OCI-LY1 (cell line): ENCODE results near the gene ULBP2.
"Not testable (repeated sequence)": the region's sequence is repeated elsewhere in the genome, so short reads cannot be mapped to it uniquely, and the experiment has no call there.

Source experiments
- H2AFZ ChIP-seq: fragments of 200-600 bp; sonication (generic), shearing (Covaris generic); 2 replicates; pipeline ENCODE4 v1.6.0; 2014; ENCODE audit warnings: antibody characterized with exemption, mild to moderate bottlenecking, low read length
- H3F3A ChIP-seq: fragments of 200-600 bp; sonication (generic), shearing (Covaris generic); 2 replicates; pipeline ENCODE4 v1.6.0; 2014; ENCODE audit warnings: mild to moderate bottlenecking, antibody characterized with exemption, low read length, moderate library complexity; ENCODE audit not compliant: insufficient read depth
- H3K27ac ChIP-seq: fragments of 200-600 bp; sonication (generic); 2 replicates; pipeline ENCODE4 v1.5.1; 2014; ENCODE audit warnings: low read length, mixed run types, mild to moderate bottlenecking, low read depth; ENCODE audit not compliant: poor library complexity, severe bottlenecking
- H3K27me3 ChIP-seq: fragments of 200-600 bp; sonication (generic); 2 replicates; pipeline ENCODE4 v1.6.0; 2014; ENCODE audit warnings: antibody characterized with exemption, mild to moderate bottlenecking, low read length, moderate library complexity; ENCODE audit not compliant: insufficient read depth
- H3K36me3 ChIP-seq: fragments of 200-600 bp; sonication (generic); 2 replicates; pipeline ENCODE4 v1.6.1; 2014; ENCODE audit warnings: mild to moderate bottlenecking, antibody characterized with exemption, low read length, moderate library complexity, mixed read lengths; ENCODE audit not compliant: insufficient read depth
- H3K4me1 ChIP-seq: fragments of 200-600 bp; sonication (generic); 2 replicates; pipeline ENCODE4 v1.5.1; 2014; ENCODE audit warnings: mild to moderate bottlenecking, low read length, moderate library complexity; ENCODE audit not compliant: insufficient read depth, severe bottlenecking
- H3K4me2 ChIP-seq: fragments of 200-600 bp; sonication (generic), shearing (Covaris generic); 2 replicates; pipeline ENCODE4 v1.6.1; 2014; ENCODE audit warnings: low read length
- H3K4me3 ChIP-seq: fragments of 200-600 bp; sonication (generic); 2 replicates; pipeline ENCODE4 v1.5.1; 2014; ENCODE audit warnings: low read length, low read depth, mild to moderate bottlenecking, mixed read lengths; ENCODE audit not compliant: poor library complexity, severe bottlenecking
- H3K79me2 ChIP-seq: fragments of 200-600 bp; shearing (Covaris generic); 2 replicates; pipeline ENCODE4 v1.6.1; 2016; ENCODE audit warnings: mixed run types, low read length, mixed read lengths; ENCODE audit not compliant: insufficient read depth
- H3K9ac ChIP-seq: fragments of 200-600 bp; sonication (generic), shearing (Covaris generic); 2 replicates; pipeline ENCODE4 v1.6.1; 2014; ENCODE audit warnings: mild to moderate bottlenecking, low read length, mixed read lengths
- H3K9me2 ChIP-seq: fragments of 200-600 bp; sonication (generic), shearing (Covaris generic); 2 replicates; pipeline ENCODE4 v1.6.1; 2014; ENCODE audit warnings: low read depth, mild to moderate bottlenecking, low read length, mixed read lengths
- H3K9me3 ChIP-seq: fragments of 200-600 bp; shearing (Covaris generic); 2 replicates; pipeline ENCODE4 v1.6.1; 2014; ENCODE audit warnings: low read length, mixed read lengths
- H4K20me1 ChIP-seq: fragments of 200-600 bp; sonication (generic), shearing (Covaris generic); 2 replicates; pipeline ENCODE4 v1.6.0; 2016; ENCODE audit warnings: mild to moderate bottlenecking, low read length; ENCODE audit not compliant: insufficient read depth

The ULBP2 gene

DNA sequence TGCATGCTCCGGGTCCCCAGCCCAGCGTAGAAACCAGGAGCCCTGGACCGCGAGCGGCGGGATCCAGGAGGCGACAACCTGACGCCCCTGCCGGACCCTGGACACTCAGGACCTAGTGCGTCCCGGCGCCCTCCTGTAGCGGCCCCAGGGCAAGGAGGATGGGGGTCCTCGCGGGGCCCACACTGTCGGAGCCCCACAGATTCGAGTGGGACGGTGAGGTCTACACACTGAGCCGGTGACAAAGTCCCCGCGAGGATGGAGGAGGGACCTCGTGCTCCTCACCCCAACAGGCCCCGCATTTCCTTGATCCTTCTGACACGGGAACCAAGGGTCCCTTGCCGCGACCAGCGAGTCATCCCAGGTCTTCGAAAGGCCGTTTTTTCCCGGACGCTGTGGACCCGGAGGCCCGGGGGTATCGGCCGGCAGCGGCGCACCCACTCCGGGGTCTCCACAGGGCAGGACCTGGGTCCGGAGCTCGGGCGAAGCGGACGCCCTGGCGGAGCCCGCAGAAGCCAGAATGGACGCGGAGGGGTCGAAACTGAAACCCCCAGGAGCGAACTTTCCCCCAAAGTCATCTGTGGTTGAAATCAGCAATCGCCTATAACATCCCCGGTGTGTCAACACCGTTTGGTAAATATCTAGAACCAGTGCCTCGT is 12.6 kb downstream of the ULBP2 start:
- H3K79me2 ChIP-seq, H3K27me3 ChIP-seq, H3K36me3 ChIP-seq, H4K20me1 ChIP-seq, H3K4me1 ChIP-seq, H3K9ac ChIP-seq, H3K4me2 ChIP-seq, H3K9me2 ChIP-seq, H3K27ac ChIP-seq, H3K4me3 ChIP-seq, H3K9me3 ChIP-seq, H3F3A ChIP-seq, H2AFZ ChIP-seq: not testable (repeated sequence)

DNA sequence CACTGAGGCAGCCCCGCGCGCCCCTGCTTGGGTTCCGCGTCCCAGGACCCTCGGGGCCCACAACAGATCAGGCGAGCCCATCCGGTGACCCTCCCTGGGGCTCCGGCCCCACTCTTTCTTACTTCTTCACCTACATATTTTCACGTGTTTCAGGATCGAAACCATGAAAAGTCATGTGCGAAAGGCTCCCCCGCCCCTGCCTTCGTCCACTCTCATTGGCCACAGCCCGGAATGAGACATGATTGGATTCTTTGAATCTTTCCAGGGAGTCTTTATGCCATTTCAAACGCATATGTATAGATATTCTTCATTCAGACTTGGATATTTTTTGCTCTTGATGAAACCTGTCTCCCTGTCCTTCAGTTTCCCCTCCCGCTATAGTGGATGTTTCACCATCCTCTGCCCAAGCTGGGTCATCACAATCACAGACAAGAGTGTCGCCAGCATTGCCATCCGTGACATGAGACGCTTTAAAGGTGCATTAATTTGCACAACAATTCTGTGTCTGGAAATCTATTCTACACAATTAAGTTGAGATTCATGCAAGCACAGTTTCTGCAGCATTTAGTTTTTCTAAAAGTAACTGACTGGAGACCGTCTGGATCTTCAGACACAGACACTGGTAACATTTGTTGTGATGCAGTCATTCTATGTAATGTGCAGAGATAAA is 13.3 kb downstream of the ULBP2 start:
- not testable (repeated sequence) for H2AFZ ChIP-seq, H3F3A ChIP-seq, H3K79me2 ChIP-seq, H3K9me2 ChIP-seq, H3K27ac ChIP-seq, H3K9ac ChIP-seq, H3K4me2 ChIP-seq, H4K20me1 ChIP-seq, H3K36me3 ChIP-seq, H3K27me3 ChIP-seq, H3K9me3 ChIP-seq, H3K4me1 ChIP-seq, H3K4me3 ChIP-seq

DNA sequence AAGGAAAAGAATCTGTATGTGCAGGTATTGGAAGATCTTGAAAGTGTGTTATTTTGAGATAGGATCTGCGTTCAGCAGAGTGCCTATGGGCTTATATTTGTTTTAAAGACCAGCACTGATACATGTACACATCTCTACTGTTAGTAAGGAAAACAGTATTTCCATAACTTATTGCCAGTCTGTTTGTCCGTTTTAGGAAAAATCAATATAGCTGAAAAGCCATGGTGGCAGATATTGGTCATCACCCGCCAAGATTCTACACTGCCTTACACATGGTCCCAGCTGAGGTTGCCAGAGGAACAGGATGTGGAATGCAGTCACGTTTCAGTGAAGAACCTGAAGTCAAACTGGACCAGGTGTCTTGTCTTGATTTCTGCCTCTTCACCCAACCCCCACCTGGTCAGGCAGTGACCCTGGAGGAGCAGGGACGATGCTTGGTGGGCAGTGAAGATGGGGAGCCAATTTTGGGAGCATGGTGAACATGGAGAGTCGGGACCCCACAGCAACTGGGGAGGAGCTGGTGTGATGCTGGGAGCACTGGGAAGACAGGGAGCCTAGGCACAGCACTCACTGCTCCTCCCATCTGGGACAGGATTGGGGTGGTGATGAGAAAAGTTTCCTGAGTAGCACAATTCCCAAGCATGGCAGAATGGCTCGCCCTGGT is 14.0 kb downstream of the ULBP2 start:
- not testable (repeated sequence) for H3K9me3 ChIP-seq, H3K36me3 ChIP-seq, H3K79me2 ChIP-seq, H3K9ac ChIP-seq, H4K20me1 ChIP-seq, H3K27ac ChIP-seq, H3K4me3 ChIP-seq, H3K27me3 ChIP-seq, H2AFZ ChIP-seq, H3F3A ChIP-seq, H3K4me2 ChIP-seq, H3K4me1 ChIP-seq, H3K9me2 ChIP-seq

GRCh38 chr6:149958124-149958523 is 16.3 kb downstream of the ULBP2 start:
- H3K9ac ChIP-seq, H3K79me2 ChIP-seq, H3K9me3 ChIP-seq, H3K36me3 ChIP-seq, H3K9me2 ChIP-seq, H4K20me1 ChIP-seq, H2AFZ ChIP-seq, H3F3A ChIP-seq, H3K4me2 ChIP-seq, H3K27me3 ChIP-seq, H3K27ac ChIP-seq, H3K4me3 ChIP-seq, H3K4me1 ChIP-seq: not testable (repeated sequence)

DNA sequence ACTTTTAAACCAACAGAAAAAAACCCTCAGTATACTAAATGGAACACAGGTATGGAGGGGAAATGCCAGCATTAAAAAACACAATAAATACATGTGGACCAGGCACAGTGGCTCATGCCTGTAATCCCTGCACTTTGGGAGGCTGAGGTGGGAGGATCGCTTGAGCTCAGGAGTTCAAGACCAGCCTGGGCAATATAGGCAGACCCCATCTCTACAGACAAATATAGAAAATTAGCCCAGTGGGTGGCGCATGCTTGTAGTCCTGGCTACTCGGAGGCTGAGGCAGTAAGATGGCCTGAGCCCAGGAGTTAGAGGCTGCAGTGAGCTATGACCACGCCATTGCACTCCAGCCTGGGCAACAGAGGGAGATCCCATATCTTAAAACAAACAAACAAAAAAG is 18.0 kb downstream of the ULBP2 start:
- not testable (repeated sequence) for H4K20me1 ChIP-seq, H2AFZ ChIP-seq, H3K9ac ChIP-seq, H3K27ac ChIP-seq, H3K9me3 ChIP-seq, H3K4me3 ChIP-seq, H3K4me2 ChIP-seq, H3F3A ChIP-seq, H3K27me3 ChIP-seq, H3K36me3 ChIP-seq, H3K79me2 ChIP-seq, H3K9me2 ChIP-seq
- peaks cover 11% of the 10 kb centered on the region for H3K4me1 ChIP-seq
